GM10266 (cell line): ENCODE data around the gene BTLA.
A peak's percentile ranks its signal among the peaks of the same experiment; 100 is the strongest.
"Not testable (repeated sequence)": the region's sequence is repeated elsewhere in the genome, so short reads cannot be mapped to it uniquely, and the experiment has no call there.

Experiments
- DNase-seq: peaks from one replicate; pipeline ENCODE4 v3.0.0; 2012; ENCODE audit errors: extremely low spot score
- TF ChIP-seq, protein P1 (sequence below): IDR thresholded peaks from 2 replicates; pipeline ENCODE4 v1.5.1; 2012; ENCODE audit warnings: mild to moderate bottlenecking, low read depth; ENCODE audit not compliant: control insufficient read depth, insufficient read depth; ENCODE audit errors: missing control alignments

BTLA gene

DNA sequence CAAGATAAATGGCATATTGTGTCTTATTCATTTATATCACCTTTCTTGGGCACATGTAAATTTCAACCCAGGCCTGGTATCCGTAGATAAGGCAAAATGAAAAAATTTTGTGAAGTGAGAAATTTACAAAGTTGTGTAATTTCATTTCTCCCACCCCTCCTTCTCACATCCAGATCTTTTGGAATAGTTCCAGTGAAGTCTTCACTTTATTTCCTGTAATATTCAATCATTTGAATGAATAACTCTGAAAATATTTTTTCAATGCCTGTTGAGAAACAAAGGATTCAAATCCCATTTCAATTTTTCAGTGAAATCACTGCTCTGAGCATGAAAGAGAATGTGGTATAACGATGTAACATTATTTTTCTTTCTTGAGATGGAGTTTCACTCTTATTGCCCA, 53.4 kb downstream of the BTLA start:
- DNase-seq = no peak
- TF ChIP-seq, protein P1, sequence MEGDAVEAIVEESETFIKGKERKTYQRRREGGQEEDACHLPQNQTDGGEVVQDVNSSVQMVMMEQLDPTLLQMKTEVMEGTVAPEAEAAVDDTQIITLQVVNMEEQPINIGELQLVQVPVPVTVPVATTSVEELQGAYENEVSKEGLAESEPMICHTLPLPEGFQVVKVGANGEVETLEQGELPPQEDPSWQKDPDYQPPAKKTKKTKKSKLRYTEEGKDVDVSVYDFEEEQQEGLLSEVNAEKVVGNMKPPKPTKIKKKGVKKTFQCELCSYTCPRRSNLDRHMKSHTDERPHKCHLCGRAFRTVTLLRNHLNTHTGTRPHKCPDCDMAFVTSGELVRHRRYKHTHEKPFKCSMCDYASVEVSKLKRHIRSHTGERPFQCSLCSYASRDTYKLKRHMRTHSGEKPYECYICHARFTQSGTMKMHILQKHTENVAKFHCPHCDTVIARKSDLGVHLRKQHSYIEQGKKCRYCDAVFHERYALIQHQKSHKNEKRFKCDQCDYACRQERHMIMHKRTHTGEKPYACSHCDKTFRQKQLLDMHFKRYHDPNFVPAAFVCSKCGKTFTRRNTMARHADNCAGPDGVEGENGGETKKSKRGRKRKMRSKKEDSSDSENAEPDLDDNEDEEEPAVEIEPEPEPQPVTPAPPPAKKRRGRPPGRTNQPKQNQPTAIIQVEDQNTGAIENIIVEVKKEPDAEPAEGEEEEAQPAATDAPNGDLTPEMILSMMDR = no peak

DNA sequence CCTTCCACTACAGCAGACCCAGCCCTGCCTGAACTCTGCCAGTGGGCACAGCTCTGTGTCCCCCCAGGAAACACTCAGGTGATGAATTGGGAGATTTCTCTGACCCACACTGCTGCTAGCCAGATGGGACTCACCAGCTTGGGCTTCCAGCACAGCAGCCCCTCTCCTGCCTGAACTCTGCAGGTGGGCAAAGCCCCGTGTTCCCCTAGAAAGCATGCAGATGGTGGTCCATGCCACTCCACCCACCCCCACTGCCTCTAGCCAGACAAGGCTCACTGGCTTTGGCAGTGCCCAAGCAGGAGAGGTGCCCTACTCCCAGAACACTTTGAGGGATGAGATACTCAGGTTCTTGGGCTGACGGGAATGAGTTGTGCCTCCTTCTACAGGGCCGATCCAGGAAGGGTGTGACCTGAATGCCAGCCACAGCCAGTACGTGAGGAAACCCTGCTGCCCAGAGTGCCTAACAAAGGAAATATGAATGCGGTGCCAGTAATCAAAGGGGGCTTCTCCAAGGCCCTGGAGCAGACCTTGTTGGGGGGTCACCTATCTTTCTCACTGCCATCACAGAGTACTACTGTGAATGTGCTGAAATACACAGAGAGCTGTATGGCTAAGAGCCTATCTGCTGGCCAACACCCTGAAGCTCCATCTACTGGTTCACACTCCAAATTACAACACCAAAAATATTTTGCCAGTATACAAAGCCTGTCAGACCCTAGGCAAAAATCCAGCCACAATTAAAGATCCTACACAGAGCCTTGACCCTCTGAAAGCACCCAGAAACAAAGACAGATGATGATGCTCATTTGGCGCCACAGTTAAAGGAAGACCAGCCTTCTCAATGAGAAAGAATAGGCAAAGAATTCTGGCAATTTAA, 61.9 kb downstream of the BTLA start:
- peak; percentile 23 for DNase-seq
- TF ChIP-seq, protein P1 = peak; percentile 23

DNA sequence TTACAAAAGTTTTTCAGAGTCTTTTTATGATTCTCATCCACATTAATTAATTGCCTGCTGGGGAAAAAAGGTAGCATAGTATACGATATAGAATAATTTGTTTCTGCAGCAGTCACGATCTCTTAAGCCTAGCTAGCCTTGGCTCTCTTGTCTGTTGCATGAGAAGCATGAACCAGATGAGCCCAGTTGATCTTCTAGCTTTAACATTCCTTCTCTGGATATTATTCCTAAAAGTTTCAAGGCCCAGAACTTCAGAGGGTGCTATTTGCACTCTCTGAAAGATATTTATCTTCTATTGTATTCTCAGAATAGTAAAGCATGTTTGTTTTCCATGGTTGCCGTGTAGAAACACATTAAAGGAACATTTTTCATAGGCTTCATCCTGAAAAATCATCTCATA, 69.3 kb downstream of the BTLA start:
- no peak for DNase-seq

DNA sequence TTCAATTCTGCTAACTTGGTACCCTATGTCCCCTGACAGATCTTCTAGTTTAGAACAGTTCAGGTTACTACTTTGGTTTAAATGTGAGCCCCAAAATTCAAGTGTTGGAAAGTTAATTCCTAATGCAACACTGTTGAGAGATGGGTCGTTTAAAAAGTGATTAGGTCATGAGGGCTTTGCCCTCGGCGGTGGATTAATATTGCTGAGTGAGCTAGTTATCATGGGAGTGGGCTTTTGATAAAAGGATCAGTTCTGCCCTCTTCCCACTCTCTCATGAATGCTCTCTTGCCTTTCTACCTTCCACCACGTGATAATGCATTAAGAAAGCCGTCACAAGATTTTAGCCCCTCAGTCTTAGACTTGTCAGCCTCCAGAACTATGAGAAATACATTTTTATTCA, 72.1 kb downstream of the BTLA start:
- DNase-seq = no peak
- TF ChIP-seq, protein P1 = no peak

More for the DNA sequence above, 69.3 kb downstream of the BTLA start:
- TF ChIP-seq, protein P1 = no peak

DNA sequence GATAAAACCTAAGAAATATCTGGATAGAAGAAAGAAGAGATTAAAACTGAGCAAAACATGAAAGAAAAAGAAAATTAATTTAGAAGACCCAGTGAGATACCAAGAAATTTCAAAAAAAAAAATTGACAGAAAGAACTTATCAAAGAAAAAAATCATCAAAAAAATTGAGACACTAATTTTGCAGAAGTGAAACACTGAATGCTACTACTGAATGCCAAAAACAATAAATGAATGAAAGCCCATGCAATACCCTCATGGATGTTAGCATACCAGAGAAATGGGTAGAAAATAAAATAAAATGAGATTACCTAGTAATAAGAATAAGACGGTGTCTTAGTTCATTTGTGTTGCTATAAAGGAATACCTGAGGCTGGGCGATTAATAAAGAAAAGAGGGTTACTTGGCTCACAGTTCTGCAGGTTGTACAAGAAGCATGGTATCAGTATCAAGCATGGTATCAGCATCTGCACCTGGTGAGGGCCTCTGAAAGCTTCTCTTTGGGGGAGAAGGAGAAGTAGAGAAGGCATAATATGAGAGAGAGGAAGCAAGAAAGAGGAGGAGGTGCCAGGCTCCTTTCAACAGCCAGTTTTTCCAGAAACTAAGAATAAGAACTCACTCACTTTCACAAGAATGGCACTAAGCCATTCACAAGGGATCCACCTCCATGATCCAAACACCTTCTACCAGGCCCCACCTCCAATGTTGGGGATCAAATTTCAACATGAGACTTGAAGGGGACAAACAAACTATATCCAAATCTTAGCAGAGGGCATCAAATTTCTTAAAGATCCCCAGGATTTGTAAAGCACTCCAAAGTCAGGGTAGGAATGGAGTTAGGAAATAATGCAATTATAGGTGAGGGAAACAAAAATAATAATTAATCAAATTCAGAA, 73.2 kb downstream of the BTLA start:
- DNase-seq = no peak
- TF ChIP-seq, protein P1 = no peak

DNA sequence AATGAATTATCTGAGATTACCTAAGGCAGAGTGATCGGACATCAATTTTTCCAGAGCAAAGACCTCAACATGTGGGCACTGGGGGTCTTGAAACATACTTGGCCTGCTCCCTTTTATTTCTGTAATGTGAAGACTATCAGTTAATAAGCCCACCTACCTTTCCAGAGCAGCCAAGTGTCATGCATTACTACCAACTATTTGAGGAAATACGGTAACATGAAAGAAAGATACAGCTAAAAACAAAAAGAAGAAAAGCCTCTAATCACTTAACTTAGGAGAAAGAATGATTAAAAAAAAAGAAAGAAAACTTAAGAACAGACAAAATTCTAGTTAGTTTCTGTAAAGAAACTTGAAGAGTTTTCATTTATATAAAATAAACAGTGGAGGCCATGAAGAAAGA, 73.9 kb downstream of the BTLA start:
- TF ChIP-seq, protein P1 = no peak

DNA sequence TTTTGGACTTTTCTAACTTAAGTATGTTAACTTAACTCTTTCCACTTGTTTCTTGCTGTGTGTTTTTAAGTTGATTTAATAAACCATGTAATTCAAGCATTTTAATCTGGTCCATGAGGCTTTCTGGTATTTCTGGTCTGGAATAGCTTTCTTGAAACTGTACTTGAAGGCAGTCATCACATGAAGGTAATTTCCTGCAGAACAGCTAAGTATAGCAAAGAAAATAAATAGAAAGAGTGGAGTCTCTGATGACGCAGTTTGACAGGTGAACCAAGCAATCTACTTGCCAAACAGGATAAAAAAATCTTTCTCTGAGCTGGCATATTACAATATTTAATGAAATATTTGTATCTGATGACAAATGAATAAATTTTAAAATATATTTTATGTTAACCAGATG, 74.9 kb downstream of the BTLA start:
- TF ChIP-seq, protein P1 = no peak
- no peak for DNase-seq

More for the DNA sequence above, 73.9 kb downstream of the BTLA start:
- DNase-seq = no peak

DNA sequence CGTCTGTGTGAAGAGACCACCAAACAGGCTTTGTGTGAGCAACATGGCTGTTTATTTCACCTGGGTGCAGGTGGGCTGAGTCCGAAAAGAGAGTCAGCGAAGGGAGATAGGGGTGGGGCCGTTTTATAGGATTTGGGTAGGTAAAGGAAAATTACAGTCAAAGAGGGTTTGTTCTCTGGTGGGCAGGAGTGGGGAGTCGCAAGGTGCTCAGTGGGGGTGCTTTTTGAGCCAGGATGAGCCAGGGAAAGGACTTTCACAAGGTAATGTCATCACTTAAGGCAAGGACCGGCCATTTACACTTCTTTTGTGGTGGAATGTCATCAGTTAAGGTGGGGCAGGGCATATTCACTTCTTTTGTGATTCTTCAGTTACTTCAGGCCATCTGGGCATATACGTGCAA, 76.4 kb downstream of the BTLA start:
- DNase-seq = not testable (repeated sequence)

DNA sequence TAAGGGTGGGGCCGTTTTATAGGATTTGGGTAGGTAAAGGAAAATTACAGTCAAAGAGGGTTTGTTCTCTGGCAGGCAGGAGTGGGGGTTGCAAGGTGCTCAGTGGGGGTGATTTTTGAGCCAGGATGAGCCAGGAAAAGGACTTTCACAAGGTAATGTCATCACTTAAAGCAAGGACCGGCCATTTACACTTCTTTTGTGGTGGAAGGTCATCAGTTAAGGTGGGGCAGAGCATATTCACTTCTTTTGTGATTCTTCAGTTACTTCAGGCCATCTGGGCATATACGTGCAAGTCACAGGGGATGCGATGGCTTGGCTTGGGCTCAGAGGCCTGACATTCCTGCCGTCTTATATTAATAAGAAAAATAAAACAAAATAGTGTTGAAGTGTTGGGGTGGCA, 80.7 kb downstream of the BTLA start:
- DNase-seq = not testable (repeated sequence)
